Tibial nerve (tissue), 4 donors: ENCODE data around the gene STIMATE.

ENCODE experiments used
- EP300 ChIP-seq, 2 donors: sonication (generic); formaldehyde crosslinking; IDR thresholded peaks; one replicate each; pipeline ENCODE4 v1.6.1; 2017; ENCODE audit warnings: antibody characterized with exemption in 2 of 2, mild to moderate bottlenecking in 1 of 2
- POLR2A ChIP-seq, 2 donors: fragments of 450-650 bp; IDR thresholded peaks; one replicate each; pipeline ENCODE4 v1.6.1; 2017; ENCODE audit warnings: antibody characterized with exemption in 2 of 2, mild to moderate bottlenecking in 2 of 2, moderate library complexity in 2 of 2
- TF ChIP-seq, protein P1 (sequence below), 5 experiments: fragments of 200-600 bp in 3 of 5; fragments of 450-650 bp in 2 of 5; sonication (generic) in 3 of 5; IDR thresholded peaks; one replicate each; pipeline ENCODE4 v1.5.1; 2016 to 2019; ENCODE audit warnings: antibody characterized with exemption in 5 of 5, mild to moderate bottlenecking in 3 of 5, moderate library complexity in 2 of 5

DNA sequence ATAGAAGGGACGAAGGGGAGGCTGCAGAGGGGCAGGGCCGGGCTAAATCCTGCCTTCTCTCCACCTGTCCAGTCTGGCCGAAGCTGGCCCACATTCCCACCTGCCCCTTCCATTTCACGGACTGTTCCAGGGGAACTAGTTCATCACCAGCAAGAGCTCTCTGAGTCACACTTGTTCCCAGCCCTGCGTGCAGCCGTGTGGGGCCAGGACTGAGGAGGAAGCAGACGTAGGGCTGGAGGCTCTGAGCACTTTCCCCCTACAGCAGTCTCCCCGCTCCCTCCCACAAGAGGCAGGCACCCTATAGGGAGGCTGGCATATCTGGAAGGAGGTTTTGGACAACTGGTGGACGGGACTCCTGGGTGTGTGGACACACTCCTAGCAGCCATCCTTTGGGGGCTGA, 69.9 kb downstream of the STIMATE start:
- TF ChIP-seq, protein P1, sequence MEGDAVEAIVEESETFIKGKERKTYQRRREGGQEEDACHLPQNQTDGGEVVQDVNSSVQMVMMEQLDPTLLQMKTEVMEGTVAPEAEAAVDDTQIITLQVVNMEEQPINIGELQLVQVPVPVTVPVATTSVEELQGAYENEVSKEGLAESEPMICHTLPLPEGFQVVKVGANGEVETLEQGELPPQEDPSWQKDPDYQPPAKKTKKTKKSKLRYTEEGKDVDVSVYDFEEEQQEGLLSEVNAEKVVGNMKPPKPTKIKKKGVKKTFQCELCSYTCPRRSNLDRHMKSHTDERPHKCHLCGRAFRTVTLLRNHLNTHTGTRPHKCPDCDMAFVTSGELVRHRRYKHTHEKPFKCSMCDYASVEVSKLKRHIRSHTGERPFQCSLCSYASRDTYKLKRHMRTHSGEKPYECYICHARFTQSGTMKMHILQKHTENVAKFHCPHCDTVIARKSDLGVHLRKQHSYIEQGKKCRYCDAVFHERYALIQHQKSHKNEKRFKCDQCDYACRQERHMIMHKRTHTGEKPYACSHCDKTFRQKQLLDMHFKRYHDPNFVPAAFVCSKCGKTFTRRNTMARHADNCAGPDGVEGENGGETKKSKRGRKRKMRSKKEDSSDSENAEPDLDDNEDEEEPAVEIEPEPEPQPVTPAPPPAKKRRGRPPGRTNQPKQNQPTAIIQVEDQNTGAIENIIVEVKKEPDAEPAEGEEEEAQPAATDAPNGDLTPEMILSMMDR (IDR thresholded peaks at IDR 0.05) = no peak
- TF ChIP-seq EP300 (IDR thresholded peaks at IDR 0.05) = no peak
- TF ChIP-seq POLR2A (IDR thresholded peaks at IDR 0.05) = no peak
